Stomach (tissue), 4 donors: ENCODE data around the gene CAMSAP3.

Source experiments
- EP300 ChIP-seq: sonication (generic); formaldehyde crosslinking; IDR thresholded peaks from one replicate; pipeline ENCODE4 v1.6.1; 2017; ENCODE audit warnings: antibody characterized with exemption
- POLR2A ChIP-seq, 4 donors: fragments of 450-650 bp; IDR thresholded peaks; one replicate each; pipeline ENCODE4 v1.6.1; 2016; ENCODE audit warnings: antibody characterized with exemption in 4 of 4, control low read depth in 2 of 4, mild to moderate bottlenecking in 1 of 4, moderate library complexity in 1 of 4
- TF ChIP-seq, protein P1 (sequence below), 7 experiments: fragments of 450-650 bp in 4 of 7; fragments of 200-600 bp in 3 of 7; sonication (generic) in 3 of 7; IDR thresholded peaks; one replicate each; pipeline ENCODE4 v1.5.1; 2016 to 2019; ENCODE audit warnings: antibody characterized with exemption in 7 of 7, control low read depth in 2 of 7, mild to moderate bottlenecking in 1 of 7

DNA sequence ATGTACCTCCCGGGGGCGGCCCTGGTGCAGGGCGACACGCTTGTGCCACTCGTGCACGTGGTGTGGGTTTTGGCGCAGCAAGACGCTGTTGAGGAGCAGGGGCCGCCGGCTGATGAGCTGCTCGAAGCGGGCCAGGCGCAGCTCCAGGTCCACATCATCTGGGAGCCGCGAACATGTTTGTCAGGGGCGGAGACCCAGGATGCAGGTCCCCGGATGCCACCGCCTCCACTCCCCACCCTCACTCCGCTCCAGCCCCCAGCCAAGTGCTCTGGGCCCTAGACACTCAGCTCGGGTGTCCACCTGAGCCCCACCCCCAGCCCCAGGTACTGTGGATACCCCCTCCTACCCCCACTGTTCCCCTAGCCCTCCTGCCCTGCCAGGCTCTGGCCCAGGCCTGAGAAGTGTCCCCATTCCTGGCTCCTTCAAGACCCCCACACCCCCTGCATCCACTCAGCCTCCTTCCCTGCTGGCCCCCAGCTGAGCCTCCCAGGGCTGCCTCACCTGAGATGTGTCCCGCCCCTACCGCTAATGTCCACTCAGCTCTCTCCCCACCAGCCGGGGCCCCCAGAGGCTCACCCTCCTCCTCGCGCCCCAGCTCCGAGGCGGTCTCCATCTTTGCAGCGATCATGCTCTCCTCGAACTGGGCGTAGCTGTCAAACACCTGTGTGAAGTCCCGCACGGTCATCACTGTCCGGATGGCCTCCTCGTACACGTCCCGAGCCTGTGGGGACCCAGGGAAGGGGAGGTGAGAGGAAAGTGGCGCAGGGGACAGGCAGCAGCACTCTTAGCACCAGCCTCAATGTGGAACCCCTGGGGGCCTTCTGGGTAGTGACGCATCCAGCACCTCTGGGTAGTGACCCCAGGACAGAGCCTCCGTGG lies 28.3 kb downstream of the CAMSAP3 start:
- TF ChIP-seq, protein P1, sequence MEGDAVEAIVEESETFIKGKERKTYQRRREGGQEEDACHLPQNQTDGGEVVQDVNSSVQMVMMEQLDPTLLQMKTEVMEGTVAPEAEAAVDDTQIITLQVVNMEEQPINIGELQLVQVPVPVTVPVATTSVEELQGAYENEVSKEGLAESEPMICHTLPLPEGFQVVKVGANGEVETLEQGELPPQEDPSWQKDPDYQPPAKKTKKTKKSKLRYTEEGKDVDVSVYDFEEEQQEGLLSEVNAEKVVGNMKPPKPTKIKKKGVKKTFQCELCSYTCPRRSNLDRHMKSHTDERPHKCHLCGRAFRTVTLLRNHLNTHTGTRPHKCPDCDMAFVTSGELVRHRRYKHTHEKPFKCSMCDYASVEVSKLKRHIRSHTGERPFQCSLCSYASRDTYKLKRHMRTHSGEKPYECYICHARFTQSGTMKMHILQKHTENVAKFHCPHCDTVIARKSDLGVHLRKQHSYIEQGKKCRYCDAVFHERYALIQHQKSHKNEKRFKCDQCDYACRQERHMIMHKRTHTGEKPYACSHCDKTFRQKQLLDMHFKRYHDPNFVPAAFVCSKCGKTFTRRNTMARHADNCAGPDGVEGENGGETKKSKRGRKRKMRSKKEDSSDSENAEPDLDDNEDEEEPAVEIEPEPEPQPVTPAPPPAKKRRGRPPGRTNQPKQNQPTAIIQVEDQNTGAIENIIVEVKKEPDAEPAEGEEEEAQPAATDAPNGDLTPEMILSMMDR (IDR thresholded peaks at IDR 0.05), result no peak
- TF ChIP-seq POLR2A (IDR thresholded peaks at IDR 0.05) (no peak), EP300 (no peak)
